Retinal pigment epithelial cell (primary cell): ENCODE results near the gene ARHGEF17.

Experiments
- DNase-seq: peaks from one replicate; pipeline ENCODE4 v3.0.0-alpha.2; 2010; ENCODE audit warnings: low read depth
- H3K4me3 ChIP-seq: 2 replicates; pipeline ENCODE4 v1.5.1; 2011; ENCODE audit warnings: mild to moderate bottlenecking, low read length, control low read depth, moderate library complexity
- CTCF ChIP-seq: conservative IDR thresholded peaks from 2 replicates; pipeline ENCODE4 v1.5.1; 2011; ENCODE audit warnings: low read depth, low read length, control low read depth, inconsistent platforms

The ARHGEF17 gene

GRCh38 chr11:73265278-73265810 is 42.7 kb upstream of the ARHGEF17 start:
- no peak for DNase-seq
- H3K4me3 ChIP-seq = no peak overlapping the region
- no peak for TF ChIP-seq CTCF

GRCh38 chr11:73265853-73266645 is 42.0 kb upstream of the ARHGEF17 start:
- no peak for TF ChIP-seq CTCF
- no peak for DNase-seq
- no peak overlapping the region for H3K4me3 ChIP-seq

- no peak for TF ChIP-seq CTCF
- H3K4me3 ChIP-seq = no peak overlapping the region
- DNase-seq = no peak
These were observed 41.4 kb upstream of the ARHGEF17 start for GRCh38 chr11:73266646-73267020.

- DNase-seq = no peak
- no peak overlapping the region for H3K4me3 ChIP-seq
- no peak for TF ChIP-seq CTCF
These were observed 40.8 kb upstream of the ARHGEF17 start for GRCh38 chr11:73267122-73267846.

- TF ChIP-seq CTCF = no peak
- DNase-seq = no peak
- no peak overlapping the region for H3K4me3 ChIP-seq
These were observed 40.1 kb upstream of the ARHGEF17 start for GRCh38 chr11:73267906-73268540.

- TF ChIP-seq CTCF = no peak
- no peak overlapping the region for H3K4me3 ChIP-seq
- no peak for DNase-seq
These were observed 39.3 kb upstream of the ARHGEF17 start for GRCh38 chr11:73268671-73269271.
